Measurements from ENCODE around the gene MACF1. TPM values are rescaled to one million over a fixed set of nuclear protein-coding genes. Genes with fewer than 3 reads are reported as not detected.
"Not testable (repeated sequence)": the region's sequence is repeated elsewhere in the genome, so short reads cannot be mapped to it uniquely, and the experiment has no call there.

The MACF1 gene, protein sequence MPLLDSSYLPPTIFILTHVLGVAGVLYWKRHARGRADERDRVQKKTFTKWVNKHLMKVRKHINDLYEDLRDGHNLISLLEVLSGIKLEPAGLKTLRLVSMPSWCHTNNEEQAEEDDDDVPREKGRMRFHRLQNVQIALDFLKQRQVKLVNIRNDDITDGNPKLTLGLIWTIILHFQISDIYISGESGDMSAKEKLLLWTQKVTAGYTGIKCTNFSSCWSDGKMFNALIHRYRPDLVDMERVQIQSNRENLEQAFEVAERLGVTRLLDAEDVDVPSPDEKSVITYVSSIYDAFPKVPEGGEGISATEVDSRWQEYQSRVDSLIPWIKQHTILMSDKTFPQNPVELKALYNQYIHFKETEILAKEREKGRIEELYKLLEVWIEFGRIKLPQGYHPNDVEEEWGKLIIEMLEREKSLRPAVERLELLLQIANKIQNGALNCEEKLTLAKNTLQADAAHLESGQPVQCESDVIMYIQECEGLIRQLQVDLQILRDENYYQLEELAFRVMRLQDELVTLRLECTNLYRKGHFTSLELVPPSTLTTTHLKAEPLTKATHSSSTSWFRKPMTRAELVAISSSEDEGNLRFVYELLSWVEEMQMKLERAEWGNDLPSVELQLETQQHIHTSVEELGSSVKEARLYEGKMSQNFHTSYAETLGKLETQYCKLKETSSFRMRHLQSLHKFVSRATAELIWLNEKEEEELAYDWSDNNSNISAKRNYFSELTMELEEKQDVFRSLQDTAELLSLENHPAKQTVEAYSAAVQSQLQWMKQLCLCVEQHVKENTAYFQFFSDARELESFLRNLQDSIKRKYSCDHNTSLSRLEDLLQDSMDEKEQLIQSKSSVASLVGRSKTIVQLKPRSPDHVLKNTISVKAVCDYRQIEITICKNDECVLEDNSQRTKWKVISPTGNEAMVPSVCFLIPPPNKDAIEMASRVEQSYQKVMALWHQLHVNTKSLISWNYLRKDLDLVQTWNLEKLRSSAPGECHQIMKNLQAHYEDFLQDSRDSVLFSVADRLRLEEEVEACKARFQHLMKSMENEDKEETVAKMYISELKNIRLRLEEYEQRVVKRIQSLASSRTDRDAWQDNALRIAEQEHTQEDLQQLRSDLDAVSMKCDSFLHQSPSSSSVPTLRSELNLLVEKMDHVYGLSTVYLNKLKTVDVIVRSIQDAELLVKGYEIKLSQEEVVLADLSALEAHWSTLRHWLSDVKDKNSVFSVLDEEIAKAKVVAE (N-terminal part only)
- 100 to 1,000 TPM; 353 to 366 TPM for total RNA-seq

DNA sequence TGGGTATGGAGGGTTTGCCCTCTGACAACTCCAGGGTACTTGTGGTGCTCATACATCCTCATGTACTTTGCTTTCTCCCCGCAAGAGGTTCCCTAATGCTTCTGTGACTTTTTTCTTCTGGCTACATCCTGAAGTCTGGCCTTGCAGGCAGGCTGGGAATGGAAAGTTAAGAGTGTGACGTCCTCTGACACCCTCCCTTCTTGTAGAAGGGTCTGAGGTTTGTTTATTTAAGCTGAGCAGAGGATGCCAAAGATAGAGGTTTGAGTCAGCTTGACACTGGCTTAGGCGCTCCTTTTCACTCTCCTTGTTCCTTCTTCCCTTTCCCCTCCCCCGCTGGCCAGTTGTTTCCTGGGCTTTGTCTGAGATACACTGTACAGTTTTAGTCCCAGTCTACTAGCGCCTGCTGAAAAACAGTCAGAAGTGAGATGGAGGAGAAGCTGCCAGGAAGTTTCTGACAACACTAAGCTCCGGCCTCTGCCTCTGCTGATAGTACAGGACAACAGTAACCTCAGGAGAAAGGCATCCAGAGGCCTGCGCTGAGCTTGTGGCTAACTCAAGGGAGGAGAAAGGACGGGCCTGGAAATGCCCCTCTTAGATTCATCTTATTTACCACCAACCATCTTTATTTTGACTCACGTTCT lies at the start of gene MACF1:
TSS of gene MACF1 (plus strand) at position 255 of the 641 bp plus-strand sequence. CDS start at position 583, 328 bp downstream.
- POLR2A ChIA-PET, result interaction anchor here (0.6 to 4.9 kb wide), 19 partner anchors 7 to 1611 kb away, joined by 3 to 121 read pairs (median 5); partner anchors contain the start of genes NDUFS5 and PABPC4
- H3K27me3 Mint-ChIP-seq (ENCODE audit: low read depth), result no peaks in the 10 kb centered on the region

DNA sequence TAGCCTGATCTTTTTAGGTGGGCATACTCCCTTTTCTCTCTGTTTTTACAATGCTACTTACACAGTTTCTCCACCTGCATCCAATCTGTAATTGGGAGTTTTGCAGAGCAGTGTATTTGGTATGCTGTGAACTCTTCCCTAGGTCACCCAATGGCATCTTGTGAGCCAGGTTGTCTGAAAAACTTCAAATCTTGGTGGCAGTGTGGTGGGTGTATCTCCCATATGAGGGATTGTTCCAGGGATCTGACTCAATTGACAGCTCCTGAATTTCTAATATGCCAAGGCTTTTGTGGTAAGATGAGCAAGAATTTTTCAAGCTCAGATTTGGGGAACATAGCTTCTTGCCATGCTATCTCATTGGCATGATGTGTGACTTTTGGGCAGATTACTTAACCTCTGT lies 47.2 kb upstream of the MACF1 start:
- H3K4me3 Mint-ChIP-seq, result no peak overlapping the region
- no peaks in the 10 kb centered on the region for H3K9me3 Mint-ChIP-seq (ENCODE audit: insufficient read depth)
- ATAC-seq (no peak), DNase-seq (no peak)
- ChIA-PET POLR2A (no interaction called here), CTCF (interaction anchor here (1.2 to 1.9 kb wide), 3 partner anchors 27 to 35 kb away, joined by 3 to 6 read pairs (median 3); no protein-coding TSS in a partner anchor)
- H3K27ac Mint-ChIP-seq, result no peak overlapping the region
- H3K4me1 Mint-ChIP-seq (ENCODE audit: low read depth), result peaks cover 7% of the 10 kb centered on the region
- peaks cover 6% of the 10 kb centered on the region for H3K27me3 Mint-ChIP-seq (ENCODE audit: low read depth)
- no peaks in the 10 kb centered on the region for H3K36me3 Mint-ChIP-seq (ENCODE audit: low read depth)

More for the DNA sequence above, at the start of gene MACF1:
- H3K27ac Mint-ChIP-seq, result peak within 1 kb of the TSS; percentile 93
- peak within 1 kb of the TSS; percentile 93 for H3K4me3 Mint-ChIP-seq
- H3K36me3 Mint-ChIP-seq (ENCODE audit: low read depth), result peaks cover 10% of the 10 kb centered on the region
- peaks cover 53% of the 10 kb centered on the region for H3K4me1 Mint-ChIP-seq (ENCODE audit: low read depth)
- CTCF ChIA-PET, result interaction anchor here (0.7 to 22.8 kb wide), 12 partner anchors 7 to 128 kb away, joined by 3 to 540 read pairs (median 4); no protein-coding TSS in a partner anchor
- DNase-seq, result peak; percentile 58
- ATAC-seq, result peak; percentile 61
- H3K9me3 Mint-ChIP-seq (ENCODE audit: insufficient read depth), result peaks cover 3% of the 10 kb centered on the region

DNA sequence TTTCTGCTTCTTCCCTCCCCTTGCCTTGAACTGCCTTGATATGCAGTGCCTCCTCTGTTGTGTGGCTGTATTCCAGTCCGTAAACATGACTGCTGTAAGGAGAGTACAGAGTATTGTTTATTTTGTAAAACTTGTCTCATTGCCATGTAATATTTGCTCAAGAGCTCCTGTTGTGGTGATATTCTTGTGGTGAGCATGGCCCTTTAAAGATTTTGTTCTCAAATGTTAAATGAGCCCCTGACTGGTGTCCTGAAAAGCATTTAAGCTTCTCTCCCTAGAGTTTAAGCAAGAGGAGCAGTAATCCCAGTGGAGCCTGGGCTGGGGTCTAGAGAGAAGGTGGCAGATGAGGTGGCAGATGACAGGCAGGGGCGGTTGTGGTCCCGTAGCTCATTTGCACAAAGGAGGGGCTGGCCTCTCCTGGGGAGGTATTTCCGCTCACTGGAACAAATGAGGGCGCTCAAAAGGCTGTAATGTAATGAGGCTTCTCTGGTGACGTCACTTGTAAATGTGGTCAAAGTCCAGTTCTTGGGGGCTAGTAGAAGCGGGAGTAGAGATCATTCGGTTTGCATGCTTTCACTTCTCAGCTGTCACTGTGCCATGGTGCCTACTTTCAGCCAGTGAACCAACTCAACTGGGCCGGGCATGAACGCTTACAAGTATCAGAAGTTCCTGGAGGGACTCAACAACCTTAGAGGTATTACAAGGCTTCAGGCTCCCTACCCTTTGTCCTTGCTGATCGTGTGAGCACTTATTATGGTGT lies 46.0 kb upstream of the MACF1 start:
- Mint-ChIP-seq H3K27ac (no peak overlapping the region), H3K4me1 (ENCODE audit: low read depth) (peaks cover 7% of the 10 kb centered on the region), H3K36me3 (ENCODE audit: low read depth) (no peaks in the 10 kb centered on the region), H3K27me3 (ENCODE audit: low read depth) (peaks cover 6% of the 10 kb centered on the region), H3K4me3 (no peak overlapping the region), H3K9me3 (ENCODE audit: insufficient read depth) (no peaks in the 10 kb centered on the region)
- no peak for ATAC-seq
- CTCF ChIA-PET, result interaction anchor here (1.2 to 1.9 kb wide), 4 partner anchors 26 to 60 kb away, joined by 3 to 6 read pairs (median 4); no protein-coding TSS in a partner anchor
- POLR2A ChIA-PET, result no interaction called here
- DNase-seq, result no peak

DNA sequence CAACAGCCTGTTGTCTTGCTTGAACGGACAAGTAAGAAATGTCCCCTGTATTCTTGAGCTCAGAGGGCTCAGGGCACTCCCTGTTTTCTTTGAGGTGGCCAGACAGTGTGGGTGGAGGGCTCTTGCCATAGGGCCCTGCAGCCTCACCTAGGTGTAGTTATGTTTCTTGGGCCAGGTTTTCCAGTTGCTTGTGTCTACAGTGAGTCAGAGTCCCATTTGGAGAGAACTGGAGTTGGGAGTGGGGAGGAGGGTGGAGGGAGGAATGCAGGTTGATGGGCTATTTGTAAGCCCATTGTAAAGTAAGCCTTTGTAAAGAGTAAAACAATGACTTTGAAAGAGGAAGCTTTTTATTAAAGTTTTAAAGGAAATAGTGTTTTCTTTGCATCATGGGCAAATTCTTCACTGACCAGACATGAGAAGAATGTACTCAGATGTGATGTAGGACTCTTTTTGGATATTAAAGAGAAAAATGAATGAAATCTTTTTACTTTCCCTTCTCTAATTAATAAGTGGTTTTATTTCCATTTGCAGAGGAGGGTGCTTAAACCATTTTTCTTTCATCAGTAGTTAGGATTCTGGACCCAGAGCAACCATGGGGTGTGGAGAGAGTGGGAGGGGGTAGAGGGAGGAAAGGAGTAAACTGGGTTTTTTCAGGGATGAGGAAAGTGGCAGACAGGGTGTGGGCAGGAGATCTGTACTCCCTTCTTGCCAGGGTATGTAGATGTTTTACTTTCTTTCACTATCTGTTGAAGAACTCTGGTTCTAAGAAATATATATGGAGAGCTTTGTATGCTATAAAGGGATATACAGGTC lies 45.1 kb upstream of the MACF1 start:
- ATAC-seq, result no peak
- Mint-ChIP-seq H3K4me3 (no peak overlapping the region), H3K27me3 (ENCODE audit: low read depth) (peaks cover 6% of the 10 kb centered on the region), H3K36me3 (ENCODE audit: low read depth) (no peaks in the 10 kb centered on the region), H3K27ac (no peak overlapping the region), H3K9me3 (ENCODE audit: insufficient read depth) (no peaks in the 10 kb centered on the region), H3K4me1 (ENCODE audit: low read depth) (peaks cover 7% of the 10 kb centered on the region)
- DNase-seq, result no peak
- POLR2A ChIA-PET, result no interaction called here
- CTCF ChIA-PET, result interaction anchor here (1.5 to 1.6 kb wide), 2 partner anchors 33 to 61 kb away, joined by 4 to 6 read pairs; no protein-coding TSS in a partner anchor

DNA sequence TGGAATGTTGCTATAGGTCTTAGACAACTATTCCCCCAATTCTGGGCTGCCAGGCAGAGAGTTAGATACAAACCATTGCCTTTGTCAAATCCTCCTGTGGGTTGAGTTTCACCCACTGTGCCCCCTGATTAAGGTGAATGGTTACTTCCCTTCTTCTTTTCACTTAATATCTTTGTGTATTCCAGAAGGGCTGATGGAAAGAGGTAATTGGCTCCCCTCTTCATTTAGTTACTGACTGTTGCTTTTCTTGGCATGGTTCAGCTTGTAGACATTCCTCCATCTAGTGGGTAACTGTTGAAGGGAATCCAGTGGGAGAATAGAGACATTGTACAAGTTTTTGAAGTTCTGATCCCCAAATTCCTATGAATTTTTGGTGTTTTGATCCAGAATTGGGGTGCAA lies 43.8 kb upstream of the MACF1 start:
- CTCF ChIA-PET, result interaction anchor here (1.6 kb wide), 1 partner anchor 32 kb away, joined by 4 read pairs; no protein-coding TSS in a partner anchor
- Mint-ChIP-seq H3K27me3 (ENCODE audit: low read depth) (peaks cover 6% of the 10 kb centered on the region), H3K9me3 (ENCODE audit: insufficient read depth) (no peaks in the 10 kb centered on the region), H3K36me3 (ENCODE audit: low read depth) (no peaks in the 10 kb centered on the region), H3K4me1 (ENCODE audit: low read depth) (no peaks in the 10 kb centered on the region), H3K27ac (no peak overlapping the region), H3K4me3 (no peak overlapping the region)
- DNase-seq (no peak), ATAC-seq (no peak)
- POLR2A ChIA-PET, result no interaction called here

DNA sequence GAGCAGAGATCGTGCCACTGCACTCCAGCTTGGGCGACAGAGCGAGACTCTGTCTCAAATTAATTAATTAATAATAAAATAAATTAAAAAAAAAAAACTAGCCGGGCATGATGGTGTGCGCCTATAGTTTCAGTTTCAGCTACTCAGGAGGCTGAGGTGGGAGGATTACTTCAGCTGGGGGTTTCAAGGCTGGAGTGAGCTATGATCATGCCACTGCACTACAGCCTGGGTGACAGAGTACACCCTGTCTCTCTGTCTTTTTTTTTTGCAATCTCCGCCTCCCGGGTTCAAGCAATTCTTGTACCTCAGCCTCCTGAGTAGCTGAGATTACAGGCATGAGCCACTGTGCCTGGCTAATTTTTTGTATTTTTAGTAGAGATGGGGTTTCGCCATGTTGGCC lies 42.7 kb upstream of the MACF1 start:
- H3K4me3 Mint-ChIP-seq; H3K27ac Mint-ChIP-seq; H3K9me3 Mint-ChIP-seq (ENCODE audit: insufficient read depth); CTCF ChIA-PET; H3K36me3 Mint-ChIP-seq (ENCODE audit: low read depth); POLR2A ChIA-PET; H3K4me1 Mint-ChIP-seq (ENCODE audit: low read depth); ATAC-seq; DNase-seq; H3K27me3 Mint-ChIP-seq (ENCODE audit: low read depth): not testable (repeated sequence)

DNA sequence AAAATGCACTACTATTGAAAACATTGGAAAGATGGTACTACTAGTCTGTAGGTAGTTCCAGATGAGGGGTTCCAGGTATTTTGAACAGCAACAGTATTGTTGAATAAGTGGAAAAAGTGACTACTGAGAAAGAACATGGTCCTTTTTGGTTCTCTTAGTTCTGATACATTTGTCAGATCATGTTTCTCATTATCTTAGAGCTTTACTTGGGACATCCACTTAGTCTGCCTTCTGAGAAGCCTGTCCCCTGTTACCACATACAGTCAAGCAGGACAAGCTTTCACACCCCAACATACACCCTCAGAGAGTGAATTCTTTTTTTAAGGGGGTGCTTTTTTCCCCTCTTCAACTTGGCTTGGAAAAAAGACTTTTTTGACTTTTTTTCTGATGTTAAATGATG lies 41.0 kb upstream of the MACF1 start:
- Mint-ChIP-seq H3K36me3 (ENCODE audit: low read depth) (no peaks in the 10 kb centered on the region), H3K4me3 (no peak overlapping the region), H3K27me3 (ENCODE audit: low read depth) (peaks cover 6% of the 10 kb centered on the region), H3K9me3 (ENCODE audit: insufficient read depth) (no peaks in the 10 kb centered on the region), H3K27ac (no peak overlapping the region), H3K4me1 (ENCODE audit: low read depth) (peaks cover 2% of the 10 kb centered on the region)
- CTCF ChIA-PET, result interaction anchor here (1.4 to 2.3 kb wide), 3 partner anchors 28 to 72 kb away, joined by 4 to 11 read pairs (median 8); no protein-coding TSS in a partner anchor
- ATAC-seq (no peak), DNase-seq (no peak)
- POLR2A ChIA-PET, result no interaction called here

DNA sequence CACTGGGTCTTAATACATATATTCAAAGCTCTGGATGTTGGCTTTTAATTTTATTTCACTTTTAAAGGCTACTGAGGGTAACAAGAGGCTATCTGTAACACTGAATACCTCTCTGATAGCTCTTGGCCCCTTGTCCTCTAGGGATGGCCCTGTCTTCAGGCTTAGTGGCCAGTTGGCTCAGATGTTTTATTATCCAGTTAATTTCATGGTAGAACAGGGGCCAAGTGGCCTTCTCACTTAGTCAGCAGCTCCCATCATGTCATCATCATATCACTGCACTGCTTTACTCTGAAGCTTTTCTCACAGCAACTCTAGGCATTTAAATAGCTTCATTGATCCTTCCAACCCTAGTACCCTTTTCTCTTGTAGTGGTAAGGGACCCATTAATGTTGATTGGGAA lies 40.2 kb upstream of the MACF1 start:
- no peak overlapping the region for H3K27ac Mint-ChIP-seq
- ATAC-seq (no peak), DNase-seq (no peak)
- H3K27me3 Mint-ChIP-seq (ENCODE audit: low read depth), result peaks cover 4% of the 10 kb centered on the region
- H3K4me3 Mint-ChIP-seq, result no peak overlapping the region
- H3K4me1 Mint-ChIP-seq (ENCODE audit: low read depth), result peaks cover 2% of the 10 kb centered on the region
- no peaks in the 10 kb centered on the region for H3K36me3 Mint-ChIP-seq (ENCODE audit: low read depth)
- H3K9me3 Mint-ChIP-seq (ENCODE audit: insufficient read depth), result no peaks in the 10 kb centered on the region
- CTCF ChIA-PET, result interaction anchor here (1.4 to 2.3 kb wide), 3 partner anchors 27 to 72 kb away, joined by 4 to 11 read pairs (median 8); no protein-coding TSS in a partner anchor
- POLR2A ChIA-PET, result no interaction called here

DNA sequence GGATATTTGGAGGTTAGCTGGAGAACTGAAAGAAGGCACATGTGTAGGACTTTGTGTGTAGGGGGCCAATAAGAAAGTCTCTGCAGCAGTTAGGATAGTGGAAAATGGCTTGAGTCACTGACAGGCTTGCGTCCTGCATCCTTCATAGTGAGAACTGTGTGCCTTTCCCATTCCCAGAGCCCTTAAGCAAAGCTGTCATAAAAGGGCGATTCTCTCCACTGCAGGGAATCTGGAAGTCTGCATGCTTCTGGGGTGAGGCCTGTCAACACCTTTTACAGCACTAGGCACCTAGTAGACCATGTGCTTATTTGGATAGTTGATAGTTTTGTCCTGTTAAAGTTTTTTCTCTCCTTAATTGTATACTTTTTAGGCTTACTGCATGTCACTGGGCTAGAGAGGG lies 39.4 kb upstream of the MACF1 start:
- ATAC-seq (no peak), DNase-seq (no peak)
- ChIA-PET POLR2A (interaction anchor here (0.6 kb wide), 1 partner anchor 17 kb away, joined by 3 read pairs; no protein-coding TSS in a partner anchor), CTCF (interaction anchor here (2.0 to 2.3 kb wide), 2 partner anchors 66 to 73 kb away, joined by 4 to 11 read pairs; no protein-coding TSS in a partner anchor)
- H3K36me3 Mint-ChIP-seq (ENCODE audit: low read depth), result no peaks in the 10 kb centered on the region
- H3K27ac Mint-ChIP-seq, result no peak overlapping the region
- peaks cover 4% of the 10 kb centered on the region for H3K27me3 Mint-ChIP-seq (ENCODE audit: low read depth)
- no peak overlapping the region for H3K4me3 Mint-ChIP-seq
- no peaks in the 10 kb centered on the region for H3K9me3 Mint-ChIP-seq (ENCODE audit: insufficient read depth)
- H3K4me1 Mint-ChIP-seq (ENCODE audit: low read depth), result peaks cover 2% of the 10 kb centered on the region

DNA sequence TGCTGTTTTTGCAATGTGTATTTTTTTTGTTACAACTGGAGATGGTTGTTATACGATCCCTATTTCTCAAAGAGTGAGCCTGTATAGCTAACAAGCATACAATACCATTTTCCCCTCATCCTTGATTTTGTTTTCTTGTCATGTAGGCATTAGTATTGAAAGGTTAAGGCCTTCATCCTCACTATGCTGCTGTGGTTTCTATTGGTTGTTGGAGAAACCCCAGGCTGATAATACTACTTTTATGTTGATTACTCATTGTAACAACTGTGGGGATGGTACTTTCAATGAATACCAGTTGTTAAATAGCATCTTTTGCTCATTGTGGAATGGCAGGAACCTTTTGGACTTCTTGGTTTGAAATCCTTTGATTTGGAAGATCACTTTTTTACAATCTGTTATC lies 39.0 kb upstream of the MACF1 start:
- Mint-ChIP-seq H3K27ac (no peak overlapping the region), H3K4me3 (no peak overlapping the region), H3K4me1 (ENCODE audit: low read depth) (peaks cover 2% of the 10 kb centered on the region), H3K36me3 (ENCODE audit: low read depth) (no peaks in the 10 kb centered on the region), H3K9me3 (ENCODE audit: insufficient read depth) (no peaks in the 10 kb centered on the region), H3K27me3 (ENCODE audit: low read depth) (peaks cover 3% of the 10 kb centered on the region)
- no peak for ATAC-seq
- POLR2A ChIA-PET, result no interaction called here
- CTCF ChIA-PET, result interaction anchor here (2.0 kb wide), 1 partner anchor 74 kb away, joined by 4 read pairs; no protein-coding TSS in a partner anchor
- DNase-seq, result no peak

Measured in activated CD8-positive, alpha-beta T cell treated with anti-CD3 and anti-CD28 coated beads, Interleukin-2, amount 10 ng/mL, durations not matched to agents 7 days and 5 days (primary cell).